ENCODE results near the gene TNFRSF1A.

The TNFRSF1A gene

DNA sequence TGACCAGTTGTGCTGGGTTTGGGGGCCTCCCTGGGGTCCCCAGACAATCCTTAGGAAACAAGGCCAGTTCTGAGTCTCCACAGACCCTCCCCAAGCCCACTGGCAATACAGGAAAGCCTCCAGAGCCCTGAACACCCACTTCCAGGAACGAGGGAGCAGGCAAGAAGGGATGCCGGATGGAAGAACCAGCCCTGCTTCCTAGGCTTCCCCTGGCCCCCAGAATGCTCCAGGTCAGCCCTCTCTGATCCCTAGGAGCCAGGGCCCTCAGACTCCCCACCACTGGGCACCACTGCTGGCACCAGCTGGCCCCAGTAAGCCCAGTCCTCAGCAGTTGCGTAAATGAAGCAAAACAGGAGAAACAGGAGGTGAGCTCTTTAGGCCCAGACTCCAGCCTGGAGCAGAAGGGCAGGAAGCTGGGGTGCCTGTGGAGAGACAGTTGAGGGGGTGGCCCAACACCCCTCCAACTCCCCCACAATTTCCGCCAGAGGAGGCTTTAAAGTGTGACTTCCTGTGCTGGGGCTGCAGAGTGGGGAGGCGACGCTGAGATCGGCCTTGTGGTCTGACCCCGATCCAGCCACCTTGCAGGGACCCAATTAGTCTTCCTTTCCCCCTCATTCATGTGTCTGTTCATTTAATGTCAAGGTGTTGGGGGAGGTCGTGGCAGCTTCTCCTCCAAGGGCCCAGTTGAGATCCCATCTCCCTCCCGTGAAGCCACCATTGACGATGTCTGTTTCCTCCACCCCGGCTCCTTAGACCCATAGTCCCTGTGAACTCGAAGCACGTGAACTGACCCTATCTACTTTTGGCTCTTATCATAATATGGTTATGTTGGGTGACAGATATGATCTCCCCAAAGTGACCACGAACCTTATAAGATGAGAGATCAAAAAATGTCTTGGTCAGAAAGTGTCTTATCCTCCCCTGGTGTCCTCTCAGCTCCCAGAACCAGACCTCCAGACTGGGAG, 4.7 kb downstream of the TNFRSF1A start:
- DNase-seq: no peak

- DNase-seq: peak; percentile 94 to 96
Measured at GRCh38 chr12:6336079-6336888, 5.6 kb downstream of the TNFRSF1A start.

- peak; percentile 71 to 75 for DNase-seq
Measured at GRCh38 chr12:6335451-6336078, 6.3 kb downstream of the TNFRSF1A start.

DNA sequence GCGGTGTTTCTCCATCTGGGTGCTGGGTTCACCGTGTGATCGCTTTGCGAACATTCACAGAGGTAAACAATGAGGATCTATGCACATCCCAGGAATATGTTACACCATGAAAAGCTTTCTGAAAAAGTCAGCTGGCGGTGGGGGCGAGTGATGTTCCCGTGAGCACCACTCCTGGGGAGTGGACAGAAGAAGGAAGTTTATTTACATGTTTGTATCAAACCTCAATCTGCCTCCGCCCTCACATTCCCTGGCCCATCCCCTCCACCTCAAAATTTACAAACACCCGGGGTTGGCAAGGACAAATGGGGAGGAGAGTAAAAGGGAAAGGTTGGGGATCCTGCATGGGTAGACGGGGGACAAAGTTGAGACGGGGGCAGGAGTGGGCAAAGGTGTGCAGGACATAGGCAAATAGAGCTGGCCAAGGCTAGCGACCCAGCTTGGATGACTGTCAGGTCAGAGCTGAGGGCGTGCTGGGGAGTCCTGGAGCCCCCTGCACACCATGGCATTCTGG, 6.9 kb downstream of the TNFRSF1A start:
- DNase-seq: no peak

GRCh38 chr12:6334359-6334758, 7.5 kb downstream of the TNFRSF1A start:
- DNase-seq: no peak

DNA sequence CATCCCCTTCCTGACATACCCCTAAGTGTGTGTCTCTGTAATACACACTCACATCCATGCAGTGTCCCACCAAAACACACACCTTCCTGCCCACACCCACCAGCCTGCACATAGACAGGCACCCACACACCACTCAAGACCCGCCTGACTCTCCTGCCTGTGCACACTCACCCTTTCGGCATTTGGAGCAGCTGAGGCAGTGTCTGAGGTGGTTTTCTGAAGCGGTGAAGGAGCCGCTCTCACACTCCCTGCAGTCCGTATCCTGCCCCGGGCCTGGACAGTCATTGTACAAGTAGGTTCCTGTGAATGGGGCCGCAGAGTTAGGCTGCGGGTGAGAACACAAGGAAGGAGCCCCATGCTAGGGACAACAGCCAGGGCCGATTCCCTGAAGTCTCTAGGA, 8.3 kb downstream of the TNFRSF1A start:
- DNase-seq: no peak

GRCh38 chr12:6333029-6333428, 8.8 kb downstream of the TNFRSF1A start:
- DNase-seq: no peak

GRCh38 chr12:6332459-6332858, 9.4 kb downstream of the TNFRSF1A start:
- peak; percentile 84 to 87 for DNase-seq

DNA sequence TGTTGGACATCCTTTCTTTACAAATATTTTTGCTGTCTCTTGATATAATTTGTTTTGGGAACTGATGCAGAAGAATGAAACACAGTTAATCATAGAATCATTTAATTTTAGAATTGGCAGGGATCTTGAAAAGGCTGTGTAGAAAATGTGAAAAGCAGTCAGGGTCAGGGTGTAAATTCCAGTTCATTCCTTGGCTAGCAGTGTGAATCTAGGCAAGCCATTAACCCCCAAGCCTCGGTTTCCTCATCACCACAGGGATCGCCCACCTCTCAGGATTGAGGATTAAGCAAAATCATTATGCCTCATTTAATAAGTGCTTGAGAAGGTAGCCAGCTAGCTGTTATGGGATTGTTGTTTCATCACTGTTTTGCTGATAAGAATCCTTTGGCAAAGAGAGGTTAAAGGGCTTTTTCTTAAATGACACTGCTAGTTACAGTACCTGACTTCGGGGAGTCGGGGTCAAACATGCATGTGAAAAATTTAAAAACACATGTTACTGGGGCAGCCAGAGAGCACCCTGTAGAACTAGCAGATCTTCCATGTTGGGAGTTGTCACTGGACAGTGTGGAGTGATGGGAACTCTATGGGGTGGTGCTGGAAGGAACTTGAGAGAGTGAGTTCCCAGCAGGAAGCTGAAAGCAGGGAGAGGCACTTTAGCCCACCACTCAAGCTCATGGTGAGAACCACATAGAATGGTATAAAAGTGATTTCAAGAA, 10.7 kb downstream of the TNFRSF1A start:
- DNase-seq: no peak

DNA sequence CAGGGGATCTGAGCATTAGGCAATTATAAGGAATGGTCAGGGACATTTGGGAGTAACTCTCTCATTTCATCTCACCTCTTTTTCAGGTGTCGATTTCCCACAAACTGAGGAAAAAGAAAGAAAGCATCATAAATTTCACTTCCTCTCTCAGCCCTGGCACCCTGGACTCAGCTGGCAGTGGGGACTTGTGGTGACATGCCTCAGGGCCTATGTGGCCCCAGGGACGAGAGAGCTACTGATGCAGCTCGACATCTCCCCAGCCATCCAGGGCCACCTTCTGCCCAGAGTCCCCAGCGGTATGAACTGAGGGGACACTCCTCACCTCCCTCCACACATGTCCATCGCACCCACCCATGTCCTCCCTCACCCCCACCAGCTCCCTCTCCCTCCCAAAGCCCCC, 11.7 kb downstream of the TNFRSF1A start:
- DNase-seq: no peak

DNA sequence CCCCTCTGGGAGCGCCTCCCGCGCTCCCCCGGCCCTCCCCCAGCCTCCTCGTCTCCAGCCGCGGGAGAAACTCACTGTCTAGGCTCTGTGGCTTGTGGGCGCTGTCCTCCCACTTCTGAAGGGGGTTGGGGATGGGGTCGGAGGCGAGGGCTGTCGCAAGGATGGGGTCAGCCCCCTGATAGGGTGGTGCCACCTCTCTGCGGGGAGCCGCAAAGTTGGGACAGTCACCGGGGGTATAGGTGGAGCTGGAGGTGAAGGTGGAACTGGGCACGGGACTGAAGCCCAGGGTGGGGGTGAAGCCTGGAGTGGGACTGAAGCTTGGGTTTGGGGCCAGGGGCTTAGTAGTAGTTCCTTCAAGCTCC, 12.2 kb downstream of the TNFRSF1A start:
- no peak for DNase-seq

- no peak for DNase-seq
Measured at GRCh38 chr12:6328945-6329702, 12.8 kb downstream of the TNFRSF1A start.

- DNase-seq: no peak
Measured at GRCh38 chr12:6328045-6328779, 13.7 kb downstream of the TNFRSF1A start.

DNA sequence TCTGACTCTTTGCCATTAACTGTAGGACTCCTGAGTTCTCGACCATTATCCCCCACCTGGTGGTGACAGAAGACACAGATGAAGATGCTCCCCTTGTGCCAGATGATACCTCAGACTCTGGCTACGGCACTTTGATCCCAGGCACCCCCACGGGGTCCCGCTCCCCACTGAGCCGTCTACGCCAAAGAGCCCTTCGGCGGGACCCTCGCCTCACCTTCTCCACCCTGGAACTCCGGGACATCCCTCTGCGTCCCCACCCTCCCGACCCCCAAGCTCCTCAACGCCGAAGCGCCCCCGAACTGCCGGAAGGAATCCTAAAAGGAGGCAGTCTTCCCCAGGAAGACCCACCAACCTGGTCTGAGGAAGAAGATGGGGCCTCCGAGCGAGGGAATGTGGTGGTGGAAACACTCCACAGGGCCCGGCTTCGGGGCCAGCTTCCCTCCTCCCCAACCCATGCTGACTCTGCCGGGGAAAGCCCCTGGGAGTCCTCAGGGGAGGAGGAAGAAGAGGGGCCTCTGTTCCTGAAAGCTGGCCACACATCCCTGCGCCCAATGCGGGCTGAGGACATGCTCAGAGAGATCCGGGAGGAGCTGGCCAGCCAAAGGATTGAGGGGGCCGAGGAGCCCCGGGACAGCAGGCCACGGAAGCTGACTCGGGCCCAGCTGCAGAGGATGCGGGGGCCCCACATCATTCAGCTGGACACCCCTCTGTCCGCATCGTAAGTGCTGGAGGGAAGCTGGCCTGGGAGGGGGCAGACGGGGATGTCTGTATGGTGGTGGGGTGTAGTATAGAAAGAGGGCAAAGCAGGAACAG, 14.4 kb downstream of the TNFRSF1A start:
- DNase-seq: no peak

- peak in 1 of 2 donors; percentile 50 for DNase-seq
Measured at GRCh38 chr12:6326316-6327228, 15.3 kb downstream of the TNFRSF1A start.

GRCh38 chr12:6324936-6325750, 16.7 kb downstream of the TNFRSF1A start:
- DNase-seq: no peak

GRCh38 chr12:6323995-6324711, 17.7 kb downstream of the TNFRSF1A start:
- no peak for DNase-seq

Measured in inflammatory macrophage treated with lipopolysaccharide for 1 hour (primary cell).